ENCODE measurements around the gene IFIT1.
A peak's percentile ranks its signal among the peaks of the same experiment; 100 is the strongest.
"Not testable (repeated sequence)": the region's sequence is repeated elsewhere in the genome, so short reads cannot be mapped to it uniquely, and the experiment has no call there.

The IFIT1 gene

GRCh38 chr10:89391907-89392756, at the start of gene IFIT1:
Gene IFIT1, plus strand, starts transcription at chr10:89392623. Its CDS starts 90 bp downstream, at chr10:89392713.
- DNase-seq (ENCODE audit: low read depth in 2 of 2): peak in 1 of 2 donors; percentile 20

GRCh38 chr10:89343089-89343767, 49.2 kb upstream of the IFIT1 start:
- DNase-seq (ENCODE audit: low read depth in 2 of 2): no peak

GRCh38 chr10:89344156-89344555, 48.3 kb upstream of the IFIT1 start:
- no peak for DNase-seq (ENCODE audit: low read depth in 2 of 2)

GRCh38 chr10:89345367-89346000, 46.9 kb upstream of the IFIT1 start:
- no peak for DNase-seq (ENCODE audit: low read depth in 2 of 2)

- no peak for DNase-seq (ENCODE audit: low read depth in 2 of 2)
These were observed 45.8 kb upstream of the IFIT1 start for GRCh38 chr10:89346405-89347254.

- DNase-seq (ENCODE audit: low read depth in 2 of 2): no peak
These were observed 44.5 kb upstream of the IFIT1 start for GRCh38 chr10:89347701-89348457.

- DNase-seq (ENCODE audit: low read depth in 2 of 2): no peak
These were observed 43.9 kb upstream of the IFIT1 start for GRCh38 chr10:89348481-89348880.

- no peak for DNase-seq (ENCODE audit: low read depth in 2 of 2)
These were observed 43.4 kb upstream of the IFIT1 start for GRCh38 chr10:89348975-89349374.

GRCh38 chr10:89350631-89351315, 41.6 kb upstream of the IFIT1 start:
- not testable (repeated sequence) for DNase-seq (ENCODE audit: low read depth in 2 of 2)

GRCh38 chr10:89351412-89351779, 41.0 kb upstream of the IFIT1 start:
- DNase-seq (ENCODE audit: low read depth in 2 of 2): no peak

- no peak for DNase-seq (ENCODE audit: low read depth in 2 of 2)
These were observed 40.4 kb upstream of the IFIT1 start for GRCh38 chr10:89351780-89352597.

GRCh38 chr10:89352802-89353201, 39.6 kb upstream of the IFIT1 start:
- DNase-seq (ENCODE audit: low read depth in 2 of 2): no peak

GRCh38 chr10:89355394-89355931, 37.0 kb upstream of the IFIT1 start:
- DNase-seq (ENCODE audit: low read depth in 2 of 2): no peak

GRCh38 chr10:89357096-89357495, 35.3 kb upstream of the IFIT1 start:
- no peak for DNase-seq (ENCODE audit: low read depth in 2 of 2)

- DNase-seq (ENCODE audit: low read depth in 2 of 2): no peak
These were observed 34.4 kb upstream of the IFIT1 start for GRCh38 chr10:89357975-89358374.

GRCh38 chr10:89360157-89360556, 32.3 kb upstream of the IFIT1 start:
- no peak for DNase-seq (ENCODE audit: low read depth in 2 of 2)

- DNase-seq (ENCODE audit: low read depth in 2 of 2): no peak
These were observed 29.5 kb upstream of the IFIT1 start for GRCh38 chr10:89362929-89363328.

GRCh38 chr10:89363729-89364442, 28.5 kb upstream of the IFIT1 start:
- no peak for DNase-seq (ENCODE audit: low read depth in 2 of 2)

- no peak for DNase-seq (ENCODE audit: low read depth in 2 of 2)
These were observed 27.9 kb upstream of the IFIT1 start for GRCh38 chr10:89364531-89364930.

Data from stimulated activated CD8-positive, alpha-beta memory T cell treated with anti-CD3 and anti-CD28 coated beads, Interleukin-15, amount 100 ng/mL, for 4 hours (primary cell).